ENCODE measurements around the gene B3GALNT2.
"Not testable (repeated sequence)": the region's sequence is repeated elsewhere in the genome, so short reads cannot be mapped to it uniquely, and the experiment has no call there.

The B3GALNT2 gene

DNA sequence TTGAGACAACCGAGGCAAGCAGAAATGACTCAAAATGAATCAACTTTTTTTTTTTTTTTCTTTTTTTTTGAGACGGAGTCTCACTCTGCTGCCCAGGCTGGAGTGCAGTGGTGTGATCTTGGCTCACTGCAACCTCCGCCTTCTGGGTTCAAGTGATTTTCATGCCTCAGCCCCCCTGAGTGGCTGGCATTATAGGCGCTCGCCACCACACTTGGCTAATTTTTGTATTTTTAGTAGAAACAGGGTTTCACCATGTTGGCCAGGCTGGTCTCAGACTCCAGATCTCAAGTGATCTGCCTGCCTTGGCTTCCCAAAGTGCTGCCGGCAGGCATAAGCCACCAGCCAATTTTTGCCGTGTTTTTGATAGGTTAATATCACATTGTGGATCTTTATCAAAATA lies 46.4 kb downstream of the B3GALNT2 start:
- not testable (repeated sequence) for DNase-seq (ENCODE audit: insufficient read length, low spot score); FAIRE-seq

DNA sequence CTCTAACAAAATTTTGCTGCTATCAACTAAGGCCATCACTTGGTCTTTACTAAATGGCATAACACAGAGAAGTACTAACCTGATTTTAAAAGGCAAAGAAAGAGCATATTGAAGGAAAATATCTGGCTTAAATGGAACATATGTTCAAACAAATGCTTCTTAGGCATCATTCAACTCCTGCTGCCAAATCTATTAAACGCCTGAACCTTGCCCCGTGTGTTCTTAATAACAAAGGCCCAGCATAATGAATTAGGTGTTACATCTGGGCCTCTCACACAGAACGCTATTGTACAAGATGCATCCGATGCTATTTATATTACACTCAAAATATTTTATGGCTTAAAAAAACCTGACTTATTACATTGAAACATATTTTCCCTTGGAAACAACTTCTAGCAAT lies 48.4 kb downstream of the B3GALNT2 start:
- FAIRE-seq: no peak
- no peak for DNase-seq (ENCODE audit: insufficient read length, low spot score)

GRCh38 chr1:235455097-235455496 lies 49.2 kb downstream of the B3GALNT2 start:
- FAIRE-seq (no peak), DNase-seq (ENCODE audit: insufficient read length, low spot score) (no peak)

- FAIRE-seq: no peak
- no peak for DNase-seq (ENCODE audit: insufficient read length, low spot score)
Measured at GRCh38 chr1:235454021-235454420, 50.2 kb downstream of the B3GALNT2 start.

GRCh38 chr1:235450886-235451483 lies 53.3 kb downstream of the B3GALNT2 start:
- no peak for DNase-seq (ENCODE audit: insufficient read length, low spot score)
- FAIRE-seq: no peak

DNA sequence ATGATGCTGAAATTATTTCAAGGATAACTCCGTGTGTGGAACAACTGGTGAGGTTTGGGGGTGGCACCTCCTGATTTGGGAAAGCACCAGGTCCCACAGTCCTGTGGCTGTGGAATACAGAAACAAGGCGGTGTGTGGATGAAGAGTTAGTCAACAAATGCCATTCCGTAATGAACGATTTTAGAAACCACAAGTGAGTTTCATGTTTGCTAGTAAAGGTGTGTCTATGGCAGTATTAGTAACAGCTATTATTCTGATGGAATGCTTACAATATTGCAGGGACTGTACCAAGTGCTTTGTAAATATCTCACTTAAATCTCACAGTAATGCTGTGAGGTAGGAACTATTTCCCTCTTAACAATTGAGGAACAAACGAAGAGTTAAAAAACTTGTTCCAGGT lies 53.8 kb downstream of the B3GALNT2 start:
- FAIRE-seq: no peak
- no peak for DNase-seq (ENCODE audit: insufficient read length, low spot score)

DNA sequence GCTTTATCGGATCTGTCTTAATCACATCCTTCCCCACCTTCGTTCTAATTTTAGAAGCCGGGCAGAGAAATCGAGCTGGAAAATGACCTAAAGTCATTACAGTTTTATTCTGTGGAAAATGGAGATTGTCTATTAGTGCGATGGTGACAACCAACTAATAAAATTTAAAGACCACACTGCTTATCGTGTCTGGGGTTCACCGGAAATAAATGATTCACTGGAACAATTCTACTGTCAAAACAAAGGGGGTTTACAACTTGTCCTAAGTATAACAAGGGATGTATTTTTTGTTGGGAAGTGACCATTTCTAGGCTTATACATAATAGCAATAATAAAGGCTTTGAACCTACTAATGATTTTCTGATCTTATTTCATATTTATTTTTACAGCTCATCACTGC lies 55.6 kb downstream of the B3GALNT2 start:
- no peak for FAIRE-seq
- no peak for DNase-seq (ENCODE audit: insufficient read length, low spot score)

DNA sequence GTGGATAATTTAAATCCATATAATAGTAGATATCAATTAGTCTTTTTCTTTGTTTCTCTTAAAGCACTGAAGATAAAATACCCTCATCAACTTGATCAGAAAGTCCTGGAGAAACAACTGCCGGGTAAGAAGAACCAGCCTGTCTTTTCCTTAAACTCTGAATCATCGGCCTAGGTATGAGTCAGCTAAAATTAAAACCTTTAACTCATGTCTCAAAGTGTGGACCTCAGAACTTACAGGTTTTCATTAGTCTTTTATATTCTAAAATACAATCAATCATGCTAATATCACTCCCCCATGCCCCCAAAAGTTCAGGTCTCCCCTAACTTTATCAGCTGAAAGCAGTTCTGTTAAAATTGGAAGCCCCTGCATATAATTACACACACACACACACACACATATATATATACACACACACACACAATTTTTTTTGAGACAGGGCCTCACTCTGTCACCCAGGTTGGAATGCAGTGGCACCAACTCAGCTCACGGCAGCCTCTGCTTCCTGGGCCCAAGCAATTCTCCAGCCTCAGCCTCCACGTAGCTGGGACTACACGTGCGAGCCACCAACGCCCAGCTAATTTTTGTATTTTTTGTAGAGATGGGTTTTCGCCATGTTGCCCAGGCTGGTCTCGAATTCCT lies 61.3 kb downstream of the B3GALNT2 start:
- DNase-seq (ENCODE audit: insufficient read length, low spot score) (peak; percentile 29), FAIRE-seq (no peak)

- no peak for FAIRE-seq
Measured at GRCh38 chr1:235441159-235441685, 63.0 kb downstream of the B3GALNT2 start.

GRCh38 chr1:235434001-235434400 lies 70.3 kb downstream of the B3GALNT2 start:
- FAIRE-seq (no peak), DNase-seq (ENCODE audit: insufficient read length, low spot score) (no peak)

More at GRCh38 chr1:235441159-235441685, 63.0 kb downstream of the B3GALNT2 start:
- no peak for DNase-seq (ENCODE audit: insufficient read length, low spot score)

DNA sequence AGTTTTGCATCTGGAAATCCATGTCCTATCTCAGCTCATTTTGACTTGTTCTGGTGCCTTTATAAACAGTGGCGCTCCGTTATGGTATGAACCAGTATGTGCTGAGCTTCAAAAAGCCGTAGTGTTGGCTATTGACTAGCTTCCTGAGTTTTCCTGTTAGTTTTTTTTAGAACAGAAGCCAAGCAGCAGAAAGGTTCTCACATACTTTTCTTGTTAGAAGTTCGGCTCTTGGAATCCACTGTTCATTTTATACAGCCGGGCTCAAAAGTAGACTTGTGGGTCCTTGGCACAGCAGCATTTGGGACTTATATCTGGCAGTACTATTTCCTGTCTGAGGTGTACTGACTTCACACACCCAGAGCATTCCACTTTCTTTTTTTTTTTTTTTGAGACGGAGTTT lies 73.3 kb downstream of the B3GALNT2 start:
- DNase-seq (ENCODE audit: insufficient read length, low spot score) (no peak), FAIRE-seq (no peak)

GRCh38 chr1:235429143-235429542 lies 75.1 kb downstream of the B3GALNT2 start:
- DNase-seq (ENCODE audit: insufficient read length, low spot score): no peak
- no peak for FAIRE-seq

DNA sequence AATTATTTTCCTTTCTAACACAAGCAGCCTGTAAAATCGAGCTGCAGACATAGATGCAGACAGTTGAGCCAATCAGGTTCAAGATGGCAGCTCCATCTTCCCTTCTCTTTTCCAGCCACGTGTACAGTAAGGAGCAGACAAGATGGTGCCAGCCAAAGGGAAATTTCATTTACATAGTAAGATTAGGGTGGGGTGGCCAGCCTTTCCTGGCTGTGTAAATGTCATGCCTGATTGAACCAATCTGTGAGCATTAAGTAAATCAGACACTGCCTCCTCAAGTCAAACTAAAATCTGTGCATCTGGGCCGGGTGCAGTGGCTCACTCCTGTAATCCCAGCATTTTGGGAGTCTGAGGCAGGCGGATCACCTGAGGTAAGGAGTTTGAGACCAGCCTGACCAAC lies 76.8 kb downstream of the B3GALNT2 start:
- DNase-seq (ENCODE audit: insufficient read length, low spot score): no peak
- FAIRE-seq: no peak

DNA sequence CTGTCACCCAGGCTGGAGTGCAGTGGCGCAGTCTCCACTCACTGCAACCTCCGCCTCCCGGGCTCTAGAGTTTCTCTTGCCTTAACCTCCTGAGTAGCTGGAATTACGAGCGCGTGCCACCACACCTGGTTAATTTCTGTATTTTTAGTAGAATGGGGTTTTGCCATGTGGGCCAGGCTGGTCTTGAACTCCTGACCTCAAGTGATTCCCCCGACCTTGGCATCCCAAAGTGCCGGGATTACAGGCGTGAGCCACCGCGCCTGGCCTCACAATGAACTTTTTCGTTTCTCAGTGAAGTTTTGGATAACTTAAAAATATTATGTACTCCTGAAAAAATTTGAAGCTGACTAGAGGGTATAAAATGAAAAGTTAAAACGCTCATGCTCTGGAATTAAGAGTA lies 77.6 kb downstream of the B3GALNT2 start:
- FAIRE-seq: no peak

DNA sequence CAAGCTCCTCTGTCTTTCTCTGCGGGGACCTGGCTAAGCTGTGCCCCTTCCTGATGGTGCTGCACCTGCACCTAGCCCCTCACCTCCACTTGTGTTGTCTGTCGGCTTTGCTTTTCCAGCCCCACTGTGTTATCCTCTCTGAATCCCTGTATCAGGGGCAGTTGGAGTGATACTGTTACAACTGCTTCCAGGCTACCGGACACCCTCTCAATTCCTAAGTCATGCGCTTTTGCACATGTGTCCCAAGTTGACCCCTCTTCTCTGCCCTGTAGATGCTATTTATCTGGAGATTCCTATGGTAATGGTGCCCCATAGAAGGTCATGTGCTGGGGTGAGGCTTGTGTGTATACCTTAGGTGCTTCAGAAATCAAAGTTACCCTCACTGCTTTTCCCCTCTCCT lies 78.1 kb downstream of the B3GALNT2 start:
- FAIRE-seq (no peak), DNase-seq (ENCODE audit: insufficient read length, low spot score) (no peak)

More for the DNA sequence above, 77.6 kb downstream of the B3GALNT2 start:
- DNase-seq (ENCODE audit: insufficient read length, low spot score): no peak

- DNase-seq (ENCODE audit: insufficient read length, low spot score) (no peak), FAIRE-seq (no peak)
Measured at GRCh38 chr1:235425357-235425756, 78.9 kb downstream of the B3GALNT2 start.

- DNase-seq (ENCODE audit: insufficient read length, low spot score) (no peak), FAIRE-seq (no peak)
Measured at GRCh38 chr1:235424092-235424491, 80.2 kb downstream of the B3GALNT2 start.

DNA sequence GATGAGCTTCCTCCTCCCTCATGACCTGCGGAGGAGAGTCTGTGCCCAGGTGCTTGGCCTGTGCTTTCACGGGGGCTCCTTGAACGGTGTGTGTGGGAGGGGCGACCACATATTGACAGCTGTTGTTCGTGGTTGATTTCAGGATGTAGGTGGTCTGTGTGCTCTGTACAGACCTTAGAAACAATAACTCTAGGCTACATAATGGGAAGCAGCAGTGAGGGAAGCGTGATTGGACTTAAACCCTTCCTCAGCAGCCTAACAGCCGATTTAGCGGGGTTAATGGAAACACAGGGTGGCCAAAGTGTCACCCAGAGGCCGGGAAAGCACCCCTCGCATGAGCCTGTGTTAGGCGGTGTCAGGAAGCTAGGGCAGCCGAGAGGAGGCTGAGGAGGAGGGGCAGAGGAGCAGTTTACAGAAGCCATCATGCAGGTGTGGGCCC lies 81.0 kb downstream of the B3GALNT2 start:
- FAIRE-seq (no peak), DNase-seq (ENCODE audit: insufficient read length, low spot score) (no peak)

DNA sequence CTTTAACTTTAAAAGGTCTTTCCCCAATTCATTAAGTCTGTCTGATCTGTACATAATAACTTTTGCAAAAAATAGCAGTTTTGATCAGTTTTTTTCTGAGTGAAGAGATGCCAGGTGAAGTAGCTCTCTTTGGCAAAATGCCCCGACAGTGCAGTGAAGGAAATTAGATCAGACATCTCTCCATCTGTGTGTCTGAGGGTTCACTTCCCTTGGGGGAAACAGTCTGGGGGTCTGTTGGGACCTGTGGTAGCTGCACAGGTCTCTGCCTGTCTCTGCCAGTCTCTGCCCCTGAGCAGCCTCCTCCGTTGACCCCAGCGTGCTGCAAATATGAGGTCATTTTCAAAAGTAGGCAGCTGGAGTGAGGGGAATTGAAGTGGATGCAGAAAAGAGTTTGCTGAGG lies 82.5 kb downstream of the B3GALNT2 start:
- DNase-seq (ENCODE audit: insufficient read length, low spot score): no peak

GRCh38 chr1:235417086-235417697 lies 87.1 kb downstream of the B3GALNT2 start:
- no peak for FAIRE-seq
- DNase-seq (ENCODE audit: insufficient read length, low spot score): peak; percentile 81

More for the DNA sequence above, 82.5 kb downstream of the B3GALNT2 start:
- no peak for FAIRE-seq

- no peak for DNase-seq (ENCODE audit: insufficient read length, low spot score)
- FAIRE-seq: no peak
Measured at GRCh38 chr1:235416662-235417049, 87.6 kb downstream of the B3GALNT2 start.

Measured in HTR-8/SVneo (cell line).